Testis (tissue), 2 donors: ENCODE results near the gene PGM1.

Experiments used
- POLR2A ChIP-seq: fragments of 450-650 bp; IDR thresholded peaks from one replicate; pipeline ENCODE4 v1.6.1; 2017; ENCODE audit warnings: antibody characterized with exemption, mild to moderate bottlenecking, moderate library complexity
- TF ChIP-seq, protein P1 (sequence below), 3 experiments: fragments of 450-650 bp in 2 of 3; fragments of 200-600 bp in 1 of 3; sonication (generic) in 1 of 3; IDR thresholded peaks; one replicate each; pipeline ENCODE4 v1.5.1; 2016 to 2019; ENCODE audit warnings: antibody characterized with exemption in 3 of 3, mild to moderate bottlenecking in 2 of 3, moderate library complexity in 1 of 3

DNA sequence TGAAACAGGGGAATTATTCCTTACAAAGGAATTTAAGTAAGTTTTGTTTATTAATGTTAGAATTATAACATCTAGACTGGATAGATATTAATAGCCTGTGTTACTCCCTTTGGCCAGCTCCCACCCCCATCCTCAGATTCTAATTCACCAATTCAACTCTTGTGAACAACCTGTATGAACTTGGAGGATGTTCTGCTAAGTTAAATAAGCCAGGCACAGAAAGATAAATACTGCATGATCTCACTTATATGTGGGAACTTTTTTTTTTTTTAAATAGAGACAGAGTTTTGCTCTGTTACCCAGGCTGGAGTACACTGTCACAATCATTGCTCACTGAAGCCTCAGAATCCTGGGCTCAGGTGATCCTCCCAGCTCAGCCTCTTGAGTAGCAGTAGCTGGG lies 37.7 kb upstream of the PGM1 start:
- TF ChIP-seq, protein P1, sequence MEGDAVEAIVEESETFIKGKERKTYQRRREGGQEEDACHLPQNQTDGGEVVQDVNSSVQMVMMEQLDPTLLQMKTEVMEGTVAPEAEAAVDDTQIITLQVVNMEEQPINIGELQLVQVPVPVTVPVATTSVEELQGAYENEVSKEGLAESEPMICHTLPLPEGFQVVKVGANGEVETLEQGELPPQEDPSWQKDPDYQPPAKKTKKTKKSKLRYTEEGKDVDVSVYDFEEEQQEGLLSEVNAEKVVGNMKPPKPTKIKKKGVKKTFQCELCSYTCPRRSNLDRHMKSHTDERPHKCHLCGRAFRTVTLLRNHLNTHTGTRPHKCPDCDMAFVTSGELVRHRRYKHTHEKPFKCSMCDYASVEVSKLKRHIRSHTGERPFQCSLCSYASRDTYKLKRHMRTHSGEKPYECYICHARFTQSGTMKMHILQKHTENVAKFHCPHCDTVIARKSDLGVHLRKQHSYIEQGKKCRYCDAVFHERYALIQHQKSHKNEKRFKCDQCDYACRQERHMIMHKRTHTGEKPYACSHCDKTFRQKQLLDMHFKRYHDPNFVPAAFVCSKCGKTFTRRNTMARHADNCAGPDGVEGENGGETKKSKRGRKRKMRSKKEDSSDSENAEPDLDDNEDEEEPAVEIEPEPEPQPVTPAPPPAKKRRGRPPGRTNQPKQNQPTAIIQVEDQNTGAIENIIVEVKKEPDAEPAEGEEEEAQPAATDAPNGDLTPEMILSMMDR (IDR thresholded peaks at IDR 0.05), result no peak
- no peak for TF ChIP-seq POLR2A
